Measurements from ENCODE around the gene CHD2. TPM values are rescaled to one million over a fixed set of nuclear protein-coding genes. Genes with fewer than 3 reads are reported as not detected.

CHD2 gene
- total RNA-seq, 1 experiment from 2014 or later: 63.3 TPM

- Histone ChIP-seq H3K4me1 (ENCODE audit: insufficient read depth, low read length) (no peaks in the 10 kb centered on the region), H4K20me1 (ENCODE audit: control insufficient read depth, insufficient read depth, insufficient read length) (no peaks in the 10 kb centered on the region), H3K79me2 (ENCODE audit: insufficient read depth, low read length) (peaks cover 2% of the 10 kb centered on the region; the same call in 1 of the 2 replicates), H2AFZ (ENCODE audit: low read length) (no peak overlapping the region), H3K23me2 (ENCODE audit: insufficient read length, low read depth, low read length, poor library complexity, severe bottlenecking) (no peaks in the 10 kb centered on the region), H3K23ac (ENCODE audit: insufficient read length, low read depth, low read length) (no peak overlapping the region), H3K9ac (ENCODE audit: extremely low read depth, insufficient read length, low read length) (no peak overlapping the region), H3K4me2 (ENCODE audit: insufficient read depth, insufficient read length, low read length) (no peak overlapping the region), H3K27ac (ENCODE audit: insufficient read length, low read depth, low read length) (no peak overlapping the region), H4K91ac (ENCODE audit: insufficient read length, low read depth, low read length) (no peak overlapping the region), H2BK20ac (ENCODE audit: low read depth, low read length, poor library complexity, severe bottlenecking) (no peak overlapping the region), H3K4ac (ENCODE audit: low read depth, low read length) (no peak overlapping the region), H3K14ac (ENCODE audit: insufficient read depth, low read length) (no peak overlapping the region), H3K79me1 (ENCODE audit: insufficient read depth, low read depth, low read length, poor library complexity, severe bottlenecking) (no peaks in the 10 kb centered on the region), H2BK5ac (ENCODE audit: insufficient read length, low read length) (no peak overlapping the region), H4K5ac (ENCODE audit: insufficient read length, low read depth, low read length) (no peak overlapping the region), H3K27me3 (ENCODE audit: insufficient read depth, low read length) (no peaks in the 10 kb centered on the region), H2BK120ac (ENCODE audit: low read depth, low read length, poor library complexity, severe bottlenecking) (no peak overlapping the region), H2AK5ac (ENCODE audit: insufficient read length, low read length) (no peak overlapping the region), H2BK15ac (ENCODE audit: low read depth, low read length) (no peak overlapping the region), H2BK12ac (ENCODE audit: insufficient read length, low read depth, low read length) (no peak overlapping the region), H3K56ac (ENCODE audit: insufficient read length, low read depth, low read length) (no peak overlapping the region), H3T11ph (ENCODE audit: low read length) (no peak overlapping the region), H4K8ac (replicated peaks; ENCODE audit: insufficient read length, low read depth, low read length) (no peak overlapping the region), H3K9me3 (ENCODE audit: control insufficient read depth, low read depth, low read length) (peaks cover 18% of the 10 kb centered on the region), H3K18ac (ENCODE audit: insufficient read length, low read depth, low read length) (no peak overlapping the region)
- no peak for TF ChIP-seq CTCF (conservative IDR thresholded peaks at IDR 0.05)
- H3K4me1 Mint-ChIP-seq: no peaks in the 10 kb centered on the region
- no peak overlapping the region for H3K27ac Mint-ChIP-seq
- peaks cover 14 to 18% of the 10 kb centered on the region in 2 experiments for H3K9me3 Mint-ChIP-seq
- no peak for DNase-seq
- no peaks in the 10 kb centered on the region; the same call in 1 of the 2 replicates for H3K27me3 Mint-ChIP-seq (ENCODE audit: low read depth)
- H3K4me3 Mint-ChIP-seq: no peak overlapping the region
- WGBS (ENCODE audit: extremely low coverage, insufficient read length, low lambda C conversion rate): no CpG with 5 or more reads among the region's 1 CpG
- peaks cover 76 to 94% (median 93%) of the 10 kb centered on the region in 3 experiments for H3K36me3 Mint-ChIP-seq (ENCODE audit: insufficient read depth in 1 of 3, low read depth in 3 of 3)
Observed at GRCh38 chr15:92943581-92943980, 43.5 kb downstream of the CHD2 start.

Data from H9 (cell line).